KMS-11 (cell line): ENCODE results near the gene TNFRSF12A.
"Not testable (repeated sequence)": the region's sequence is repeated elsewhere in the genome, so short reads cannot be mapped to it uniquely, and the experiment has no call there.

ENCODE experiments used
- H2AFZ ChIP-seq: fragments of 200-600 bp; sonication (generic); 2 replicates; pipeline ENCODE4 v1.6.1; 2016; ENCODE audit warnings: antibody characterized with exemption, mixed run types, low read depth
- H3K27ac ChIP-seq: fragments of 200-600 bp; sonication (generic); 2 replicates; pipeline ENCODE4 v1.6.1; 2016; ENCODE audit warnings: mild to moderate bottlenecking, mixed run types
- H3K27me3 ChIP-seq: fragments of 200-600 bp; sonication (generic); 2 replicates; pipeline ENCODE4 v1.6.1; 2017; ENCODE audit warnings: mild to moderate bottlenecking, low read depth, mixed run types, moderate library complexity; ENCODE audit not compliant: insufficient read depth
- H3K36me3 ChIP-seq: fragments of 200-600 bp; sonication (generic); 2 replicates; pipeline ENCODE4 v1.6.1; 2017; ENCODE audit warnings: mild to moderate bottlenecking, mixed run types; ENCODE audit not compliant: insufficient read depth
- H3K4me1 ChIP-seq: fragments of 200-600 bp; sonication (generic); 2 replicates; pipeline ENCODE4 v1.6.1; 2016; ENCODE audit warnings: mild to moderate bottlenecking, low read depth, mixed run types; ENCODE audit not compliant: poor library complexity, severe bottlenecking
- H3K4me2 ChIP-seq: fragments of 200-600 bp; sonication (generic); 2 replicates; pipeline ENCODE4 v1.7.0; 2016; ENCODE audit warnings: mild to moderate bottlenecking, mixed run types
- H3K4me3 ChIP-seq: fragments of 200-600 bp; sonication (generic); IDR thresholded peaks from 2 replicates; pipeline ENCODE4 v1.6.1; 2017; ENCODE audit warnings: low read depth, low read length, mixed read lengths; ENCODE audit not compliant: insufficient read depth
- H3K79me2 ChIP-seq: fragments of 200-600 bp; sonication (generic); 2 replicates; pipeline ENCODE4 v1.6.1; 2016; ENCODE audit warnings: low read depth, mixed run types; ENCODE audit not compliant: insufficient read depth
- H3K9ac ChIP-seq: fragments of 200-600 bp; sonication (generic); 2 replicates; pipeline ENCODE4 v1.6.1; 2016; ENCODE audit warnings: mild to moderate bottlenecking, mixed run types
- H4K20me1 ChIP-seq: fragments of 200-600 bp; sonication (generic); 2 replicates; pipeline ENCODE4 v1.6.1; 2016; ENCODE audit warnings: mild to moderate bottlenecking, mixed run types; ENCODE audit not compliant: insufficient read depth
- CTCF ChIP-seq: fragments of 200-600 bp; sonication (generic); conservative IDR thresholded peaks from 2 replicates; pipeline ENCODE4 v1.6.1; 2017; ENCODE audit warnings: low read depth, mild to moderate bottlenecking, antibody characterized with exemption, low read length, moderate library complexity, mixed read lengths

The TNFRSF12A gene

GRCh38 chr16:3066440-3066748, 46.2 kb downstream of the TNFRSF12A start:
- Histone ChIP-seq H3K27me3 (peaks cover 4% of the 10 kb centered on the region; the same call in 1 of the 2 replicates), H3K4me3 (no peak overlapping the region), H3K36me3 (no peaks in the 10 kb centered on the region), H4K20me1 (no peaks in the 10 kb centered on the region), H3K4me1 (peaks cover 8% of the 10 kb centered on the region), H3K27ac (no peak overlapping the region), H3K9ac (no peak overlapping the region), H3K79me2 (no peaks in the 10 kb centered on the region), H3K4me2 (no peak overlapping the region), H2AFZ (no peak overlapping the region)
- TF ChIP-seq CTCF, result no peak

- TF ChIP-seq CTCF, result no peak
- Histone ChIP-seq H3K27ac (no peak overlapping the region), H3K79me2 (no peaks in the 10 kb centered on the region), H3K4me1 (peaks cover 8% of the 10 kb centered on the region), H3K4me2 (no peak overlapping the region), H3K9ac (no peak overlapping the region), H3K27me3 (0 out of 2 replicates have a peak, but pooled peaks cover 1% of the 10 kb centered on the region), H2AFZ (no peak overlapping the region), H3K4me3 (no peak overlapping the region), H3K36me3 (no peaks in the 10 kb centered on the region), H4K20me1 (no peaks in the 10 kb centered on the region)
Measured at GRCh38 chr16:3068487-3068886, 48.3 kb downstream of the TNFRSF12A start.

GRCh38 chr16:3069146-3069545, 49.0 kb downstream of the TNFRSF12A start:
- H2AFZ ChIP-seq, H3K79me2 ChIP-seq, H3K27ac ChIP-seq, H3K4me1 ChIP-seq, H4K20me1 ChIP-seq, H3K9ac ChIP-seq, H3K27me3 ChIP-seq, H3K4me2 ChIP-seq, H3K4me3 ChIP-seq, H3K36me3 ChIP-seq: not testable (repeated sequence)

- no peaks in the 10 kb centered on the region for H3K79me2 ChIP-seq
- H3K27ac ChIP-seq, result no peak overlapping the region
- no peaks in the 10 kb centered on the region for H4K20me1 ChIP-seq
- no peak overlapping the region for H3K4me2 ChIP-seq
- peaks cover 4% of the 10 kb centered on the region; the same call in 1 of the 2 replicates for H3K27me3 ChIP-seq
- peaks cover 13% of the 10 kb centered on the region for H3K4me1 ChIP-seq
- H3K9ac ChIP-seq, result no peak overlapping the region
- no peak overlapping the region for H2AFZ ChIP-seq
- TF ChIP-seq CTCF, result no peak
- no peak overlapping the region for H3K4me3 ChIP-seq
- no peaks in the 10 kb centered on the region for H3K36me3 ChIP-seq
Measured at GRCh38 chr16:3070608-3071111, 50.5 kb downstream of the TNFRSF12A start.

- TF ChIP-seq CTCF, result no peak
- no peak overlapping the region for H3K9ac ChIP-seq
- H3K4me3 ChIP-seq, result no peak overlapping the region
- no peak overlapping the region for H3K4me2 ChIP-seq
- H3K79me2 ChIP-seq, result no peaks in the 10 kb centered on the region
- H3K36me3 ChIP-seq, result no peaks in the 10 kb centered on the region
- no peaks in the 10 kb centered on the region for H4K20me1 ChIP-seq
- H3K27me3 ChIP-seq, result peaks cover 4% of the 10 kb centered on the region; the same call in 1 of the 2 replicates
- H2AFZ ChIP-seq, result no peak overlapping the region
- H3K4me1 ChIP-seq, result peaks cover 12% of the 10 kb centered on the region
- no peak overlapping the region for H3K27ac ChIP-seq
Measured at GRCh38 chr16:3071655-3072054, 51.5 kb downstream of the TNFRSF12A start.
